NB4 (cell line): ENCODE results near the gene ASGR2.
"Not testable (repeated sequence)": the region's sequence is repeated elsewhere in the genome, so short reads cannot be mapped to it uniquely, and the experiment has no call there.

Experiments used
- CTCF ChIP-seq: IDR thresholded peaks from one replicate; pipeline ENCODE4 v1.5.1; 2012; ENCODE audit warnings: low read depth, low read length
- MAX ChIP-seq: IDR thresholded peaks from 2 replicates; pipeline ENCODE4 v1.6.1; 2011; ENCODE audit warnings: low read depth, low read length
- MYC ChIP-seq: IDR thresholded peaks from 2 replicates; pipeline ENCODE4 v1.6.1; 2011; ENCODE audit warnings: low read depth, low read length

- not testable (repeated sequence) for TF ChIP-seq CTCF, MYC, MAX
Observed at GRCh38 chr17:7091311-7092005, 23.2 kb downstream of the ASGR2 start.
